ENCODE data around the gene ZNF256.

Gene ZNF256

GRCh38 chr19:57927587-57927986, 19.9 kb downstream of the ZNF256 start:
- no peak overlapping the region for H3K27ac ChIP-seq
- TF ChIP-seq, protein P1, sequence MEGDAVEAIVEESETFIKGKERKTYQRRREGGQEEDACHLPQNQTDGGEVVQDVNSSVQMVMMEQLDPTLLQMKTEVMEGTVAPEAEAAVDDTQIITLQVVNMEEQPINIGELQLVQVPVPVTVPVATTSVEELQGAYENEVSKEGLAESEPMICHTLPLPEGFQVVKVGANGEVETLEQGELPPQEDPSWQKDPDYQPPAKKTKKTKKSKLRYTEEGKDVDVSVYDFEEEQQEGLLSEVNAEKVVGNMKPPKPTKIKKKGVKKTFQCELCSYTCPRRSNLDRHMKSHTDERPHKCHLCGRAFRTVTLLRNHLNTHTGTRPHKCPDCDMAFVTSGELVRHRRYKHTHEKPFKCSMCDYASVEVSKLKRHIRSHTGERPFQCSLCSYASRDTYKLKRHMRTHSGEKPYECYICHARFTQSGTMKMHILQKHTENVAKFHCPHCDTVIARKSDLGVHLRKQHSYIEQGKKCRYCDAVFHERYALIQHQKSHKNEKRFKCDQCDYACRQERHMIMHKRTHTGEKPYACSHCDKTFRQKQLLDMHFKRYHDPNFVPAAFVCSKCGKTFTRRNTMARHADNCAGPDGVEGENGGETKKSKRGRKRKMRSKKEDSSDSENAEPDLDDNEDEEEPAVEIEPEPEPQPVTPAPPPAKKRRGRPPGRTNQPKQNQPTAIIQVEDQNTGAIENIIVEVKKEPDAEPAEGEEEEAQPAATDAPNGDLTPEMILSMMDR (conservative IDR thresholded peaks at IDR 0.05), result no peak

GRCh38 chr19:57916168-57916995, 31.1 kb downstream of the ZNF256 start, which contains the start of gene ZNF417:
Gene ZNF417, minus strand, starts transcription at chr19:57916592. Its CDS starts 181 bp downstream, at chr19:57916411.
- TF ChIP-seq, protein P1 (conservative IDR thresholded peaks at IDR 0.05), result peak; percentile 66
- H3K27ac ChIP-seq, result peak within 1 kb of the TSS; percentile 78

GRCh38 chr19:57914531-57914930, 33.0 kb downstream of the ZNF256 start:
- H3K27ac ChIP-seq, result no peak overlapping the region
- TF ChIP-seq, protein P1 (conservative IDR thresholded peaks at IDR 0.05), result no peak

DNA sequence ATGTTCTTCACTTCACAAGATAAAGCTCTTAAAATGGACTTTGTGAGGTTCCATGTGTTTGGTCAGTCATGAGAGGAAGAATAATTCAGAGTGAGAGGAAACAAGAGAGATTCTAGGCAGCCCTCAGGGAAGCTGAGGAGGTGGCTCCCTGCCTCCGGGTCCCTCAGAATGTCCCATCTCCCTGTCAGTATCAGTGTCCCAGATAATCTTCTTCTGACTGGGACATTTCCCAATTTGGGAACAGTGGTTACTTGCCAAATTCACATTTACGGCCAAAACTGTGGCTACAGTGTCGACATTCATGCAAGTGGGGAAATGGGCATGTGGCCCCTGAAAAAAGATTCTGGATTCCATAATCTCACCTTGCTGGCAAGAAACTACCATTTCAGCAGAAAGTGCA, 40.1 kb downstream of the ZNF256 start:
- TF ChIP-seq, protein P1 (conservative IDR thresholded peaks at IDR 0.05), result no peak
- H3K27ac ChIP-seq, result no peak overlapping the region

- H3K27ac ChIP-seq, result no peak overlapping the region
- TF ChIP-seq, protein P1 (conservative IDR thresholded peaks at IDR 0.05), result no peak
Observed at GRCh38 chr19:57905258-57905657, 42.2 kb downstream of the ZNF256 start.

DNA sequence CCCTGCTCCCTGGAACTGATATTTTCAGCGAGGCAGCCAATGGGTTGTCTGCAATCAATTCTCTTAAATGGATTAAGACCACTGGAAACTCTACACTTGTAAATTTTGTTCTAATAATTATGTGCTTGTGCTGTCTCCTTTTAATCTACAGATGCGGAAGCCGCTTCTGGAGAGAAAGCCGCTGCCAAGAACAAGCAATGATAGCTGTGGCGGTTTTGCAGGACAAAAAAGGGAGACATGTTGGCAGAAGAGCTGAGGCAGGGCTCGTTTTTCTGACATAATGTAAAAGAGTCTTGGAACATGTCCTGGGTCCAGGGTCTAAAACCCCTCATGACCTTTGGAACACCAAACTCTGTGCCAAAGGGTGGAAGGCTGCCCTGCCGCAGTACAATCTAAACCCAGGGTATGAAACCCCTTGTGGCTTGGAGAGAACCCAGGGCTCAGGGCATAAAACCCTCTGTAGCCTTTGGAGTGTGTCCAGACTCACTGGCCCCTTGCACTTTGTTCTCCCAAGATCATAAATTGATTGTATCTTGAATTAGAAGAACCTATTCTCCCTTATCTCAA, 43.8 kb downstream of the ZNF256 start:
- H3K27ac ChIP-seq, result peak overlapping the region; percentile 56
- TF ChIP-seq, protein P1 (conservative IDR thresholded peaks at IDR 0.05), result peak; percentile 53

DNA sequence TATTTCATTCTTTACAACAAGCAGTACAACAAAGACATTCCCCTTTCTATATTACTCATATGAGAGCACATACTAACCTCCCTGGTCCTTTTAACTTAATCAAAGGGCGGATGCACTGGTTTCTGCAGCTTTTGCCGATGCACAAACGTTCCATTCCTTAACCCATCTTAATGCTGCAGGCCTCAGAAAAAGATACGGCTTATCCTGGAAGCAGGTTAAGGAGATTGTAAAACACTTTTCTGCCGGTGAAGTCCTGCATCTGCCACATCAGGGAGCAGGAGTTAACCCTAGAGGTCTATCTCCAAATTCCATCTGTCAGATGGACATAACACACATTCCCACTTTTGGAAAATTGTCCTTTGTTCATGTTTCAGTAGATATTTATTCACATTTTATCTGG, 47.2 kb downstream of the ZNF256 start:
- TF ChIP-seq, protein P1 (conservative IDR thresholded peaks at IDR 0.05), result no peak
- no peak overlapping the region for H3K27ac ChIP-seq
